ENCODE measurements around the gene ITPR1.

The ITPR1 gene

DNA sequence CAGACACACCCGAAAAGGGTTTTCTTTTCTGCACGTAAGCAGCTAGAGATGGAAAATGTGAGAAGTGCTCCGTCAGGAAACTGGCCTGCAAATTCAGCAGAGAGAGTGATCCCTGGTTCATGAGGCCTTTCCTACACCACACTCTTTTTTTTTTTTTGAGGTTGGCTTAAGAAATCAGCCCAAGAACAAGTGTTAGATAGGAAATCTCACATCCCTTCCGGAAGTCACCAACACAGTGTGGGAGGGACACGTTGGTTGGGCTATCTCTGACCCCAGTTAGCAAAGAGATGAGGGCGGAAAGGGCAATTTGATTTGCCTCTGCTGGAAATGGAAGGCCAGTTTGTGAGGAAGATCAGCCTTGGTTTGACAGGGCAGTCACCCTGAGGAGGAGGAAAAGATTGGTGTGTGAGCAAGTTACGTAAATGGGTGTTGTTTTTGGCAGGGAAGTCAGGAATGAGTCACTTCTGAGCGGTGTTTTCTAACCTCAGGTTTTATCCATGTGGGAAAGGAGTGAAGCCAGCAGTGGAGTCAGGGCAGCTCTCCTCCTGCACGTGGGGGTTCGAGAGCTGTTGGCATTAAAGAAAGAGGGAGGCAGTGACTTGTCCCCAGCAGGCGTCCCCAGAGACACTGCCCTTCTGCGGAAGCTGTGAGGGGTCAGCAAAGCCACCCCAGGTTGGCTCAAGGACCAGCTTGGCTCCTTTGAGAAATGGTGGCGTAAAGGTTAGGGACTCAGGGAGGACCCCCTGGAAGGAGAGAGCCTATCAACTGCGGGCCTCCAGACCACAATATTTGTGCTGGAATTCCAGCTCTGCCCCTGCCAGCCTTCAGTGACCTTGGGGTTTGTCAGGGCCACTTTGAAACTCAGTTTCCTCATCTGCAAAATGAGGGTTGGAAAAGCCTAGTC, 248.5 kb downstream of the ITPR1 start:
- Histone ChIP-seq H3K27ac (ENCODE audit: low read depth, low read length, poor library complexity, severe bottlenecking) (no peak overlapping the region), H3K27me3 (ENCODE audit: insufficient read depth, low read length) (no peaks in the 10 kb centered on the region), H3K9me2 (ENCODE audit: low read depth, low read length) (no peaks in the 10 kb centered on the region), H3F3A (ENCODE audit: insufficient read depth, low read length) (no peaks in the 10 kb centered on the region), H2AFZ (ENCODE audit: low read length) (no peak overlapping the region), H3K4me1 (ENCODE audit: insufficient read depth, low read length, severe bottlenecking) (no peaks in the 10 kb centered on the region), H3K79me2 (ENCODE audit: insufficient read depth, low read length) (no peaks in the 10 kb centered on the region), H4K20me1 (ENCODE audit: insufficient read depth, low read length) (no peaks in the 10 kb centered on the region), H3K9ac (ENCODE audit: low read length) (no peak overlapping the region), H3K4me2 (ENCODE audit: low read length) (no peak overlapping the region), H3K36me3 (ENCODE audit: insufficient read depth, low read length) (no peaks in the 10 kb centered on the region), H3K4me3 (ENCODE audit: low read depth, low read length, poor library complexity, severe bottlenecking) (no peak overlapping the region), H3K9me3 (ENCODE audit: low read length) (no peaks in the 10 kb centered on the region)
- TF ChIP-seq, protein P1, sequence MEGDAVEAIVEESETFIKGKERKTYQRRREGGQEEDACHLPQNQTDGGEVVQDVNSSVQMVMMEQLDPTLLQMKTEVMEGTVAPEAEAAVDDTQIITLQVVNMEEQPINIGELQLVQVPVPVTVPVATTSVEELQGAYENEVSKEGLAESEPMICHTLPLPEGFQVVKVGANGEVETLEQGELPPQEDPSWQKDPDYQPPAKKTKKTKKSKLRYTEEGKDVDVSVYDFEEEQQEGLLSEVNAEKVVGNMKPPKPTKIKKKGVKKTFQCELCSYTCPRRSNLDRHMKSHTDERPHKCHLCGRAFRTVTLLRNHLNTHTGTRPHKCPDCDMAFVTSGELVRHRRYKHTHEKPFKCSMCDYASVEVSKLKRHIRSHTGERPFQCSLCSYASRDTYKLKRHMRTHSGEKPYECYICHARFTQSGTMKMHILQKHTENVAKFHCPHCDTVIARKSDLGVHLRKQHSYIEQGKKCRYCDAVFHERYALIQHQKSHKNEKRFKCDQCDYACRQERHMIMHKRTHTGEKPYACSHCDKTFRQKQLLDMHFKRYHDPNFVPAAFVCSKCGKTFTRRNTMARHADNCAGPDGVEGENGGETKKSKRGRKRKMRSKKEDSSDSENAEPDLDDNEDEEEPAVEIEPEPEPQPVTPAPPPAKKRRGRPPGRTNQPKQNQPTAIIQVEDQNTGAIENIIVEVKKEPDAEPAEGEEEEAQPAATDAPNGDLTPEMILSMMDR (IDR thresholded peaks at IDR 0.05; ENCODE audit: low read length) = no peak
- no peak for TF ChIP-seq EZH2 (IDR thresholded peaks at IDR 0.05; ENCODE audit: borderline replicate concordance, low read length)

DNA sequence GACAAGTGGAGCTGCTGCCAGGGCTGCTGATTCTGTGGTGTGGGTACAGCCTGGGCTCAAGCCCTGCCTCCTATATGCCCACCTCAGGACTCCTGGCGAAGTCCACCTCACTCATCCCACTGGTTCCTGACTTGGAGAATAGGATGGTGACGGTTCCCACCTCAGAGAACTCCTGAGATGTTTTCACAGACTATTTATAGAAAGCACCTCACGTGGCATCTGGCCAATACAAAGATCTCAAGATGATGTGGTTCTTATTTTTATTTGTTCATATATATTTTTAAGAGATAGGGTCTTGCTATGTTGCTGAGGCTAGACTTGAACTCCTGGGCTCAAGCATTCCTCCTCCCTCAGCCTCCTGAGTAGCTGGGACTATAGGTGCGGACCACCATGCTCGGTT, 249.2 kb downstream of the ITPR1 start:
- no peaks in the 10 kb centered on the region for H3K9me2 ChIP-seq (ENCODE audit: low read depth, low read length)
- no peak overlapping the region for H3K27ac ChIP-seq (ENCODE audit: low read depth, low read length, poor library complexity, severe bottlenecking)
- no peaks in the 10 kb centered on the region for H3K9me3 ChIP-seq (ENCODE audit: low read length)
- no peaks in the 10 kb centered on the region for H3K79me2 ChIP-seq (ENCODE audit: insufficient read depth, low read length)
- H3F3A ChIP-seq (ENCODE audit: insufficient read depth, low read length) = no peaks in the 10 kb centered on the region
- no peak overlapping the region for H3K4me2 ChIP-seq (ENCODE audit: low read length)
- H2AFZ ChIP-seq (ENCODE audit: low read length) = no peak overlapping the region
- H3K27me3 ChIP-seq (ENCODE audit: insufficient read depth, low read length) = no peaks in the 10 kb centered on the region
- H4K20me1 ChIP-seq (ENCODE audit: insufficient read depth, low read length) = no peaks in the 10 kb centered on the region
- no peak overlapping the region for H3K4me3 ChIP-seq (ENCODE audit: low read depth, low read length, poor library complexity, severe bottlenecking)
- no peaks in the 10 kb centered on the region for H3K36me3 ChIP-seq (ENCODE audit: insufficient read depth, low read length)
- H3K4me1 ChIP-seq (ENCODE audit: insufficient read depth, low read length, severe bottlenecking) = no peaks in the 10 kb centered on the region
- H3K9ac ChIP-seq (ENCODE audit: low read length) = no peak overlapping the region
- TF ChIP-seq EZH2 (IDR thresholded peaks at IDR 0.05; ENCODE audit: borderline replicate concordance, low read length) = no peak
- TF ChIP-seq, protein P1 (IDR thresholded peaks at IDR 0.05; ENCODE audit: low read length) = no peak

DNA sequence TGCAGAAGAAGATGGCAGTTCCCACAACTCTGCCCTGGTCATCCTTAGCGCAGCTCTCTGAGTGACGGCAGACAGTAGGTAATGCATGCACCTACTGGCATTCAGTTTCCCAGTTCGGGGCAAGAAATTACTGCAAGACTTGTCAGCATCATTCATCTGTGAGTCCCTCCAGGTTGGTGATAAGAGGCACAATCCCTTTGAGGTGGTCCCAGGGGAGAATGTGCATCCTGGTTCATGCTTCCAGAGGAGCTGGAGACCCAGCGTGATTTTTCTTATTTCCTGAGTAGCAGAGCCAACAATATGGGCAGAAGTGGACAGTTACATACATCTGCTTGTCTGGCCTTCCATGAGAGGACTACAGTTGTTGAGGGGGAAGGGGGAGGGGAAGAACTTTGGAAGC, 250.2 kb downstream of the ITPR1 start:
- no peaks in the 10 kb centered on the region for H3K4me1 ChIP-seq (ENCODE audit: insufficient read depth, low read length, severe bottlenecking)
- H4K20me1 ChIP-seq (ENCODE audit: insufficient read depth, low read length) = no peaks in the 10 kb centered on the region
- H3K36me3 ChIP-seq (ENCODE audit: insufficient read depth, low read length) = no peaks in the 10 kb centered on the region
- no peak overlapping the region for H3K4me3 ChIP-seq (ENCODE audit: low read depth, low read length, poor library complexity, severe bottlenecking)
- no peak overlapping the region for H3K27ac ChIP-seq (ENCODE audit: low read depth, low read length, poor library complexity, severe bottlenecking)
- H3K9me3 ChIP-seq (ENCODE audit: low read length) = no peaks in the 10 kb centered on the region
- no peaks in the 10 kb centered on the region for H3K9me2 ChIP-seq (ENCODE audit: low read depth, low read length)
- H3K79me2 ChIP-seq (ENCODE audit: insufficient read depth, low read length) = no peaks in the 10 kb centered on the region
- no peaks in the 10 kb centered on the region for H3F3A ChIP-seq (ENCODE audit: insufficient read depth, low read length)
- H3K4me2 ChIP-seq (ENCODE audit: low read length) = no peak overlapping the region
- no peak overlapping the region for H3K9ac ChIP-seq (ENCODE audit: low read length)
- no peak overlapping the region for H2AFZ ChIP-seq (ENCODE audit: low read length)
- no peaks in the 10 kb centered on the region for H3K27me3 ChIP-seq (ENCODE audit: insufficient read depth, low read length)
- no peak for TF ChIP-seq EZH2 (IDR thresholded peaks at IDR 0.05; ENCODE audit: borderline replicate concordance, low read length)
- TF ChIP-seq, protein P1 (IDR thresholded peaks at IDR 0.05; ENCODE audit: low read length) = no peak
